A673 (cell line): ENCODE measurements around the gene TMEM273.

Experiments used
- CTCF ChIP-seq: fragments of 300-800, 200-600 bp; sonication (generic); conservative IDR thresholded peaks from 2 replicates; pipeline ENCODE4 v1.5.1; 2017; ENCODE audit warnings: low read depth, mild to moderate bottlenecking, antibody characterized with exemption, low read length, moderate library complexity, mixed read lengths
- EZH2 ChIP-seq: fragments of 200-600 bp; sonication (generic); IDR thresholded peaks from 2 replicates; pipeline ENCODE4 v1.6.1; 2017; ENCODE audit warnings: borderline replicate concordance, low read depth, mild to moderate bottlenecking, mixed read lengths, antibody characterized with exemption, low read length; ENCODE audit not compliant: poor library complexity, severe bottlenecking

- TF ChIP-seq CTCF, result no peak
- no peak for TF ChIP-seq EZH2
Observed at GRCh38 chr10:49162063-49162462, 26.1 kb downstream of the TMEM273 start.
